ENCODE results near the gene CXCL8. TPM values are rescaled to one million over a fixed set of nuclear protein-coding genes. Genes with fewer than 3 reads are reported as not detected.

The CXCL8 gene
- polyA plus RNA-seq, 1 of the 3 experiments (the other 2 are of a cell fraction): 6.0 TPM

DNA sequence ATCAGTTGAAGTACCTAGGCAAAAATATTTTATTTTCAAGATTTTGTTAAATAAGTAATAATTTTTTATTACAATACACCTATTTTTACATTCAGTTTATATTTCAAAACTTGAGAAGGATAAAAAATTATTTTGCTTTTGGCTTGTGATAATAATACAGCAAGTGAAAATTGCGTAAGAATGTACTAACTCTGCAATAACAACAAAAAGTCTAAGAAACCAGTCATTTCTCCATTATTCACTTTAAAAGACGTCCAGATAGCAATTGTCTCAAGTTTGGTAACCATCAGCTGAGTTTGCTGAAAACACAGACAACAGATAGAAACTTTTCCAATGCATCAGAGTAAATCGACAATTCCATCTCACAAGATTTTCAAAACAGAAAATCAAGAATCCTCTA, 12.1 kb downstream of the CXCL8 start (continued):
- no peak for TF ChIP-seq TAF1 (IDR thresholded peaks at IDR 0.05; ENCODE audit: borderline replicate concordance, low read depth, low read length)
- TF ChIP-seq NRF1 (IDR thresholded peaks at IDR 0.05; ENCODE audit: low read depth, low read length): no peak
- TF ChIP-seq TCF12 (IDR thresholded peaks at IDR 0.05): no peak
- no peak for TF ChIP-seq MXI1 (IDR thresholded peaks at IDR 0.05; ENCODE audit: low read depth, low read length)
- TF ChIP-seq JUND (IDR thresholded peaks at IDR 0.05): no peak
- TF ChIP-seq ELF1 (IDR thresholded peaks at IDR 0.05): no peak
- TF ChIP-seq GATA2 (CRISPR knock-in tag; IDR thresholded peaks at IDR 0.05): no peak

GRCh38 chr4:73753215-73753614, 12.8 kb downstream of the CXCL8 start:
- no peaks in the 10 kb centered on the region for H3K9me3 ChIP-seq
- H3K79me2 ChIP-seq (ENCODE audit: insufficient read depth): no peaks in the 10 kb centered on the region
- no peaks in the 10 kb centered on the region; the same call in 1 of the 2 replicates for H3K27me3 ChIP-seq (ENCODE audit: insufficient read depth)
- no peak overlapping the region for H3K9ac ChIP-seq
- H3F3A ChIP-seq (replicated peaks; ENCODE audit: insufficient read depth): no peaks in the 10 kb centered on the region
- DNase-seq: no peak
- no peak overlapping the region for H3K4me2 ChIP-seq
- POLR2A ChIA-PET: no interaction called here
- H3K36me3 ChIP-seq (replicated peaks in 1 of 2; ENCODE audit: control insufficient read depth in 1 of 2, insufficient read depth in 2 of 2, low read length in 1 of 2): no peaks in the 10 kb centered on the region
- H3K4me3 ChIP-seq (ENCODE audit: low read depth in 2 of 2, low read length in 1 of 2): no peak overlapping the region
- CTCF ChIA-PET: no interaction called here
- H3K27ac ChIP-seq (ENCODE audit: low read depth in 2 of 2, low read length in 1 of 2): no peak overlapping the region
- no peaks in the 10 kb centered on the region for H3K9me2 ChIP-seq
- no peaks in the 10 kb centered on the region for H3K4me1 ChIP-seq (ENCODE audit: control insufficient read depth in 1 of 2, insufficient read depth in 2 of 2, low read depth in 1 of 2, low read length in 1 of 2)
- no peaks in the 10 kb centered on the region for H4K20me1 ChIP-seq (ENCODE audit: insufficient read depth)
- TF ChIP-seq SIN3A (IDR thresholded peaks at IDR 0.05; ENCODE audit: borderline replicate concordance, low read depth, low read length): no peak
- TF ChIP-seq, protein P1, sequence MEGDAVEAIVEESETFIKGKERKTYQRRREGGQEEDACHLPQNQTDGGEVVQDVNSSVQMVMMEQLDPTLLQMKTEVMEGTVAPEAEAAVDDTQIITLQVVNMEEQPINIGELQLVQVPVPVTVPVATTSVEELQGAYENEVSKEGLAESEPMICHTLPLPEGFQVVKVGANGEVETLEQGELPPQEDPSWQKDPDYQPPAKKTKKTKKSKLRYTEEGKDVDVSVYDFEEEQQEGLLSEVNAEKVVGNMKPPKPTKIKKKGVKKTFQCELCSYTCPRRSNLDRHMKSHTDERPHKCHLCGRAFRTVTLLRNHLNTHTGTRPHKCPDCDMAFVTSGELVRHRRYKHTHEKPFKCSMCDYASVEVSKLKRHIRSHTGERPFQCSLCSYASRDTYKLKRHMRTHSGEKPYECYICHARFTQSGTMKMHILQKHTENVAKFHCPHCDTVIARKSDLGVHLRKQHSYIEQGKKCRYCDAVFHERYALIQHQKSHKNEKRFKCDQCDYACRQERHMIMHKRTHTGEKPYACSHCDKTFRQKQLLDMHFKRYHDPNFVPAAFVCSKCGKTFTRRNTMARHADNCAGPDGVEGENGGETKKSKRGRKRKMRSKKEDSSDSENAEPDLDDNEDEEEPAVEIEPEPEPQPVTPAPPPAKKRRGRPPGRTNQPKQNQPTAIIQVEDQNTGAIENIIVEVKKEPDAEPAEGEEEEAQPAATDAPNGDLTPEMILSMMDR (IDR thresholded peaks at IDR 0.05): no peak
- H2AFZ ChIP-seq (ENCODE audit: low read depth): no peak overlapping the region
- 24% methylated on average over 1 of the region's 1 CpG for WGBS (ENCODE audit: low lambda C conversion rate)

- TF ChIP-seq RAD21 (IDR thresholded peaks at IDR 0.05; ENCODE audit: low read length) (no peak), NRF1 (IDR thresholded peaks at IDR 0.05; ENCODE audit: low read depth, low read length) (no peak), SIN3A (IDR thresholded peaks at IDR 0.05; ENCODE audit: borderline replicate concordance, low read depth, low read length) (no peak), NFIC (IDR thresholded peaks at IDR 0.05; ENCODE audit: borderline replicate concordance) (no peak), JUND (IDR thresholded peaks at IDR 0.05) (no peak), GABPA (IDR thresholded peaks at IDR 0.05; ENCODE audit: low read depth) (no peak), POLR2AphosphoS5 (IDR thresholded peaks at IDR 0.05; ENCODE audit: low read depth, low read length) (no peak), USF2 (IDR thresholded peaks at IDR 0.05; ENCODE audit: borderline replicate concordance, low read depth, low read length) (no peak), FOXJ3 (CRISPR knock-in tag; IDR thresholded peaks at IDR 0.05) (no peak), FOSL2 (IDR thresholded peaks at IDR 0.05; ENCODE audit: borderline replicate concordance, low read depth) (no peak), ELF1 (IDR thresholded peaks at IDR 0.05) (no peak), TEAD4 (IDR thresholded peaks at IDR 0.05; ENCODE audit: borderline replicate concordance, insufficient read depth) (no peak), RFX5 (IDR thresholded peaks at IDR 0.05; ENCODE audit: low read length) (no peak), GATA2 (CRISPR knock-in tag; IDR thresholded peaks at IDR 0.05) (no peak)
- TF ChIP-seq, protein P2, sequence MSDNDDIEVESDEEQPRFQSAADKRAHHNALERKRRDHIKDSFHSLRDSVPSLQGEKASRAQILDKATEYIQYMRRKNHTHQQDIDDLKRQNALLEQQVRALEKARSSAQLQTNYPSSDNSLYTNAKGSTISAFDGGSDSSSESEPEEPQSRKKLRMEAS (IDR thresholded peaks at IDR 0.05; ENCODE audit: low read depth): no peak
- TF ChIP-seq, protein P3, sequence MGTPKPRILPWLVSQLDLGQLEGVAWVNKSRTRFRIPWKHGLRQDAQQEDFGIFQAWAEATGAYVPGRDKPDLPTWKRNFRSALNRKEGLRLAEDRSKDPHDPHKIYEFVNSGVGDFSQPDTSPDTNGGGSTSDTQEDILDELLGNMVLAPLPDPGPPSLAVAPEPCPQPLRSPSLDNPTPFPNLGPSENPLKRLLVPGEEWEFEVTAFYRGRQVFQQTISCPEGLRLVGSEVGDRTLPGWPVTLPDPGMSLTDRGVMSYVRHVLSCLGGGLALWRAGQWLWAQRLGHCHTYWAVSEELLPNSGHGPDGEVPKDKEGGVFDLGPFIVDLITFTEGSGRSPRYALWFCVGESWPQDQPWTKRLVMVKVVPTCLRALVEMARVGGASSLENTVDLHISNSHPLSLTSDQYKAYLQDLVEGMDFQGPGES (IDR thresholded peaks at IDR 0.05; ENCODE audit: low read depth, low read length): no peak
- H3K9me3 ChIP-seq: no peaks in the 10 kb centered on the region
- H3K4me2 ChIP-seq: no peak overlapping the region
- no peaks in the 10 kb centered on the region for H3K9me2 ChIP-seq
- no peaks in the 10 kb centered on the region for H3K4me1 ChIP-seq (ENCODE audit: control insufficient read depth in 1 of 2, insufficient read depth in 2 of 2, low read depth in 1 of 2, low read length in 1 of 2)
- H4K20me1 ChIP-seq (ENCODE audit: insufficient read depth): no peaks in the 10 kb centered on the region
- H3K4me3 ChIP-seq (ENCODE audit: low read depth in 2 of 2, low read length in 1 of 2): no peak overlapping the region
- ChIA-PET POLR2A (no interaction called here), CTCF (no interaction called here)
- H3K36me3 ChIP-seq (replicated peaks in 1 of 2; ENCODE audit: control insufficient read depth in 1 of 2, insufficient read depth in 2 of 2, low read length in 1 of 2): no peaks in the 10 kb centered on the region
- H3K9ac ChIP-seq: no peak overlapping the region
- no peaks in the 10 kb centered on the region; the same call in 1 of the 2 replicates for H3K27me3 ChIP-seq (ENCODE audit: insufficient read depth)
- H3K27ac ChIP-seq (ENCODE audit: low read depth in 2 of 2, low read length in 1 of 2): no peak overlapping the region
- H3K79me2 ChIP-seq (ENCODE audit: insufficient read depth): no peaks in the 10 kb centered on the region
- no peaks in the 10 kb centered on the region for H3F3A ChIP-seq (replicated peaks; ENCODE audit: insufficient read depth)
- no peak for DNase-seq
- no peak overlapping the region for H2AFZ ChIP-seq (ENCODE audit: low read depth)
Observed at GRCh38 chr4:73754934-73755333, 14.6 kb downstream of the CXCL8 start.
